MM.1S (cell line): ENCODE data around the gene SCUBE1.

Source experiments
- DNase-seq: peaks from one replicate; pipeline ENCODE4 v3.0.0-alpha.2; 2015
- H2AFZ ChIP-seq: fragments of 300-600 bp; sonication (generic); 2 replicates; pipeline ENCODE4 v1.6.0; 2016; ENCODE audit warnings: antibody characterized with exemption, low read length
- H3F3A ChIP-seq: fragments of 300-600 bp; sonication (generic); 2 replicates; pipeline ENCODE4 v1.6.1; 2016; ENCODE audit warnings: mild to moderate bottlenecking, antibody characterized with exemption, low read length, moderate library complexity, mixed read lengths; ENCODE audit not compliant: insufficient read depth
- H3K27ac ChIP-seq: fragments of 300-600 bp; sonication (generic); 2 replicates; pipeline ENCODE4 v1.5.1; 2016; ENCODE audit warnings: mild to moderate bottlenecking, low read length
- H3K27me3 ChIP-seq: fragments of 300-600 bp; sonication (generic); replicated peaks from 2 replicates; pipeline ENCODE4 v1.6.0; 2016; ENCODE audit warnings: low read length; ENCODE audit not compliant: insufficient read depth
- H3K36me3 ChIP-seq: fragments of 300-600 bp; sonication (generic); replicated peaks from 2 replicates; pipeline ENCODE4 v1.6.1; 2016; ENCODE audit warnings: mild to moderate bottlenecking, low read length, mixed read lengths; ENCODE audit not compliant: insufficient read depth
- H3K4me1 ChIP-seq: fragments of 300-600 bp; sonication (generic); 2 replicates; pipeline ENCODE4 v1.6.1; 2016; ENCODE audit warnings: low read length, mixed read lengths
- H3K4me2 ChIP-seq: fragments of 300-600 bp; sonication (generic); 2 replicates; pipeline ENCODE4 v1.6.0; 2016; ENCODE audit warnings: low read depth, low read length
- H3K4me3 ChIP-seq: fragments of 300-600 bp; sonication (generic); 2 replicates; pipeline ENCODE4 v1.5.1; 2016; ENCODE audit warnings: low read length, mixed read lengths
- H3K79me2 ChIP-seq: fragments of 300-600 bp; sonication (generic); 2 replicates; pipeline ENCODE4 v1.6.1; 2016; ENCODE audit warnings: mixed run types, low read length, mixed read lengths
- H3K9ac ChIP-seq: fragments of 300-600 bp; sonication (generic); 2 replicates; pipeline ENCODE4 v1.6.1; 2016; ENCODE audit warnings: low read length, mixed read lengths
- H3K9me2 ChIP-seq: fragments of 300-600 bp; sonication (generic); replicated peaks from 2 replicates; pipeline ENCODE4 v1.6.1; 2016; ENCODE audit warnings: mild to moderate bottlenecking, low read length, mixed read lengths; ENCODE audit not compliant: insufficient read depth
- H3K9me3 ChIP-seq: fragments of 300-600 bp; sonication (generic); replicated peaks from 2 replicates; pipeline ENCODE4 v1.6.1; 2016; ENCODE audit warnings: mild to moderate bottlenecking, low read length, mixed read lengths; ENCODE audit not compliant: insufficient read depth
- H4K20me1 ChIP-seq: fragments of 300-600 bp; sonication (generic); 2 replicates; pipeline ENCODE4 v1.6.1; 2016; ENCODE audit warnings: mild to moderate bottlenecking, low read length, moderate library complexity, mixed read lengths; ENCODE audit not compliant: insufficient read depth
- EZH2 ChIP-seq: fragments of 300-600 bp; sonication (generic); optimal IDR thresholded peaks from 2 replicates; pipeline ENCODE3; 2017; ENCODE audit warnings: low read depth, mild to moderate bottlenecking, antibody characterized with exemption, low read length, mixed read lengths
- EZH2phosphoT487 ChIP-seq: fragments of 300-600 bp; sonication (generic); IDR thresholded peaks from 2 replicates; pipeline ENCODE4 v1.6.1; 2018; ENCODE audit warnings: antibody characterized with exemption, low read length
- TF ChIP-seq, protein P1 (sequence below): fragments of 300-600 bp; sonication (generic); IDR thresholded peaks from 2 replicates; pipeline ENCODE4 v1.5.1; 2016; ENCODE audit warnings: antibody characterized with exemption, low read length, mixed read lengths

The SCUBE1 gene

DNA sequence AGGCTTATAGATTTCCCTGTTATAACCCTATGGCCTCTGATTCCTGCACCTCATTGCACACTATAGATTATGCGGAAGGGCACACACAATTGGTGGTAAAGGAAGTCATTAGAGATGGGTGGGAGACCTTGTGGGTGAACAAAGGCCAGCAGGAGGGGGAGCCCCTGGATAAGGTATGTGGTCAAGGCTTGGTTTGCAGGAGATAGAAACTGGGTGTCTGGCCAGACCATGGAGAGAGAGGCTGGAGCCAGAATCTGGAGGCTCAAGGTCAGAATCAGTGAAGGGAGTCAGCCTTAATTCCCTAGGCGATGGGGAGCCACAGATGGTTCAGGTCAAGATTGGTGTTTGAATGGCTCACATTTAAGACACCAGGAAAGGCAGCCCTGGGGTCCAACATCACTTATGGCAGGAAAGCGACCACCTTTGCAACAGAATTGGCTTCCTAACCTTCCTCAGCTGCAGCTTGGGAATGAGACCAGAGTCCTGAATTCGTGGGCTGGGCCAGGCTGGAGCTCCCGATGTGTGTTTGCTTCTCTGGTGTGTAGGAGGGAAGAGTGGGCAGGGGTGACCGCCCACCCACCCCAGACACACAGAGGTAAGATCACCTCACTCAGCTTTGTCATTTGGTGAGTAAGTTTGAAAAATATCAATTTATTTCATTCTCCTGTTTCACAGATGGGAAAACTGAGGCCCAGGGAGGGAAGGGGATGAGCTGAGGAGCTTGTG, 22.7 kb upstream of the SCUBE1 start:
- Histone ChIP-seq H3F3A (no peaks in the 10 kb centered on the region), H3K27me3 (peaks cover 14% of the 10 kb centered on the region), H3K79me2 (no peaks in the 10 kb centered on the region), H3K9ac (no peak overlapping the region), H4K20me1 (no peaks in the 10 kb centered on the region), H3K9me3 (no peaks in the 10 kb centered on the region), H3K36me3 (no peaks in the 10 kb centered on the region), H3K9me2 (no peaks in the 10 kb centered on the region), H3K27ac (no peak overlapping the region), H3K4me2 (no peak overlapping the region), H3K4me1 (no peaks in the 10 kb centered on the region), H3K4me3 (no peak overlapping the region), H2AFZ (no peak overlapping the region)
- no peak for DNase-seq
- TF ChIP-seq, protein P1, sequence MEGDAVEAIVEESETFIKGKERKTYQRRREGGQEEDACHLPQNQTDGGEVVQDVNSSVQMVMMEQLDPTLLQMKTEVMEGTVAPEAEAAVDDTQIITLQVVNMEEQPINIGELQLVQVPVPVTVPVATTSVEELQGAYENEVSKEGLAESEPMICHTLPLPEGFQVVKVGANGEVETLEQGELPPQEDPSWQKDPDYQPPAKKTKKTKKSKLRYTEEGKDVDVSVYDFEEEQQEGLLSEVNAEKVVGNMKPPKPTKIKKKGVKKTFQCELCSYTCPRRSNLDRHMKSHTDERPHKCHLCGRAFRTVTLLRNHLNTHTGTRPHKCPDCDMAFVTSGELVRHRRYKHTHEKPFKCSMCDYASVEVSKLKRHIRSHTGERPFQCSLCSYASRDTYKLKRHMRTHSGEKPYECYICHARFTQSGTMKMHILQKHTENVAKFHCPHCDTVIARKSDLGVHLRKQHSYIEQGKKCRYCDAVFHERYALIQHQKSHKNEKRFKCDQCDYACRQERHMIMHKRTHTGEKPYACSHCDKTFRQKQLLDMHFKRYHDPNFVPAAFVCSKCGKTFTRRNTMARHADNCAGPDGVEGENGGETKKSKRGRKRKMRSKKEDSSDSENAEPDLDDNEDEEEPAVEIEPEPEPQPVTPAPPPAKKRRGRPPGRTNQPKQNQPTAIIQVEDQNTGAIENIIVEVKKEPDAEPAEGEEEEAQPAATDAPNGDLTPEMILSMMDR: no peak
- no peak for TF ChIP-seq EZH2
- TF ChIP-seq EZH2phosphoT487: no peak

DNA sequence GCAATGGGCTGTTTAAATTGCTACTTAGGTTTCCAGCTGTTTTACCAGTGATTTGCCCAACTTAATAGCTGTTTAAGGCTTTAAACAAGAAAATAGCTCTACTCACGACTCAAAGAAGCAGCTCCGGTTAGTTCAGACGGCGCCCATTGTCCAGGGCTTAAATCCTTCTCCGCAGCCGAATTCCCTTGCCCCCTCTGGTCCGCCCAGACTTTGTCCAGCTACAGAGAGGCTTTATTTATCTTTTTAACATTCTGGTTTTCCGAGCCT, 20.9 kb upstream of the SCUBE1 start:
- H3K4me2 ChIP-seq: no peak overlapping the region
- H3K9me3 ChIP-seq: no peaks in the 10 kb centered on the region
- no peaks in the 10 kb centered on the region for H3F3A ChIP-seq
- H3K79me2 ChIP-seq: no peaks in the 10 kb centered on the region
- H3K4me3 ChIP-seq: no peak overlapping the region
- H4K20me1 ChIP-seq: no peaks in the 10 kb centered on the region
- no peak for DNase-seq
- no peaks in the 10 kb centered on the region for H3K36me3 ChIP-seq
- no peak overlapping the region for H2AFZ ChIP-seq
- no peak overlapping the region for H3K9ac ChIP-seq
- H3K4me1 ChIP-seq: no peaks in the 10 kb centered on the region
- no peak for TF ChIP-seq EZH2phosphoT487
- TF ChIP-seq, protein P1: no peak
- TF ChIP-seq EZH2: no peak
- peaks cover 14% of the 10 kb centered on the region for H3K27me3 ChIP-seq
- H3K9me2 ChIP-seq: no peaks in the 10 kb centered on the region
- H3K27ac ChIP-seq: no peak overlapping the region

DNA sequence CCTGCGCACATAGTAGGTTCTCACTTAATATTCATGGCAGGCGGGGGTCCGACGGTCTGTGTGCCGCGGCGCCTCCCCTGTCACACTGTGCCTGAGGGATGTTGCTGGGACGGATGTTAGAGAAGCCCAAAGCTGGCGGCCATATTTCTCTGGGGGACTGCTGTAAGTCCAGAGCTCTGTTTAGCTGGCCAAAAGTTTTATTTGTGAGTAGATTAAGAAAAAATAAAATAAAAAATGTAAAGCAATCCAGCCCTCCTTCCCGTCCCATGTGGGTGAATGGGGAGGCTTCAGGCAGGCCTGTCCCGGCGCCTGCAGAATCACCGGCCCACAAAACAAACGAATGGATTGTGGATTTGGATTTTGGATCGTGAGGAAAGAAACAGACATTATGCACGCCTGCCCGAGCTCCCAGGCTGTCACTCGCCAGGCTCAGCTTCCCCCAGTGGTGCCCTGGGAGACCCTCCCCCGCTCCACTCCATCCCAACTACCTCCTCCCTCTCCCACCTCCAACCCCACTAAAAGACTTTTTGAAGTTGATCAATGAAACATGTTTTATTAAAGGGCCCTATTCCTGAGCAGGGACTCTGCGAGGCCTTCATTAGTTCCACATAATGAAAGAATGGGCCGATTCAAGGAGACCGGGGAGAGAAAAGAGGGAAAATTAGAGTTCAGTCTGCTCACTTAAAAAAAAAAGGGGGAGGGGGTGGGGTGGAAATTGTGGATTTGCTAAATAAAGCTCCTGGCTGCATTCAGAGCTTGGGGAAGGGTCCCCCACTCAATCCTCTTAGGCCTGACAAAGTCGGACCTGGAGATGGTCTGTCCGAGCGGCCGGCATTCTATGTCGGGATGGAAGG, 20.4 kb upstream of the SCUBE1 start:
- Histone ChIP-seq H3K79me2 (no peaks in the 10 kb centered on the region), H3K27ac (no peak overlapping the region), H3K4me2 (no peak overlapping the region), H3K36me3 (no peaks in the 10 kb centered on the region), H3K9ac (no peak overlapping the region), H2AFZ (no peak overlapping the region), H3K4me3 (no peak overlapping the region), H3K9me3 (no peaks in the 10 kb centered on the region), H3K27me3 (peaks cover 14% of the 10 kb centered on the region), H3K4me1 (no peaks in the 10 kb centered on the region), H3K9me2 (no peaks in the 10 kb centered on the region), H3F3A (no peaks in the 10 kb centered on the region), H4K20me1 (no peaks in the 10 kb centered on the region)
- no peak for DNase-seq
- TF ChIP-seq EZH2: no peak
- TF ChIP-seq, protein P1: no peak
- TF ChIP-seq EZH2phosphoT487: no peak
